Neural progenitor cell (in vitro differentiated cells): ENCODE results near the gene LRRC27. TPM values are rescaled to one million over a fixed set of nuclear protein-coding genes. Genes with fewer than 3 reads are reported as not detected.
A peak's percentile ranks its signal among the peaks of the same experiment; 100 is the strongest.

Experiments used
- DNase-seq: peaks from one replicate; pipeline ENCODE4 v3.0.0-alpha.2; 2016; ENCODE audit warnings: low spot score
- H2AFZ ChIP-seq: fragments of 200-600 bp; sonication (generic); replicated peaks from 2 replicates; pipeline ENCODE4 v1.6.1; 2016; ENCODE audit warnings: antibody characterized with exemption
- H3F3A ChIP-seq: fragments of 200-600 bp; sonication (generic); 2 replicates; pipeline ENCODE4 v1.6.1; 2016; ENCODE audit warnings: antibody characterized with exemption, low read depth
- H3K27ac ChIP-seq: fragments of 200-600 bp; sonication (generic); 2 replicates; pipeline ENCODE4 v1.5.1; 2016; ENCODE audit warnings: mild to moderate bottlenecking
- H3K27me3 ChIP-seq: fragments of 200-600 bp; sonication (generic); 2 replicates; pipeline ENCODE4 v1.6.1; 2016; ENCODE audit warnings: mild to moderate bottlenecking, moderate library complexity
- H3K36me3 ChIP-seq: fragments of 200-600 bp; sonication (generic); 2 replicates; pipeline ENCODE4 v1.5.1; 2016
- H3K4me1 ChIP-seq: fragments of 200-600 bp; sonication (generic); 2 replicates; pipeline ENCODE4 v1.6.1; 2016; ENCODE audit warnings: mixed run types
- H3K4me2 ChIP-seq: fragments of 200-600 bp; sonication (generic); 2 replicates; pipeline ENCODE4 v1.6.1; 2016
- H3K4me3 ChIP-seq: fragments of 200-600 bp; sonication (generic); 2 replicates; pipeline ENCODE4 v1.5.1; 2016
- H3K79me2 ChIP-seq: fragments of 200-600 bp; sonication (generic); 2 replicates; pipeline ENCODE4 v1.6.1; 2016; ENCODE audit warnings: low read depth
- H3K9ac ChIP-seq: fragments of 200-600 bp; sonication (generic); 2 replicates; pipeline ENCODE4 v1.6.1; 2016
- H3K9me3 ChIP-seq: fragments of 200-600 bp; sonication (generic); 2 replicates; pipeline ENCODE4 v1.5.1; 2016; ENCODE audit warnings: low read depth
- H4K20me1 ChIP-seq: fragments of 200-600 bp; sonication (generic); 2 replicates; pipeline ENCODE4 v1.6.1; 2016; ENCODE audit warnings: low read depth
- H3K27ac Mint-ChIP-seq: 3 replicates; pipeline ENCODE4 v1.8.0; 2021; ENCODE audit warnings: mixed read lengths
- H3K27me3 Mint-ChIP-seq: 2 replicates; pipeline ENCODE4 v1.8.0; 2022; ENCODE audit warnings: low read depth, mild to moderate bottlenecking, inconsistent platforms, moderate library complexity, mixed read lengths; ENCODE audit not compliant: insufficient read depth
- H3K36me3 Mint-ChIP-seq: 3 replicates; pipeline ENCODE4 v1.8.0; 2021; ENCODE audit warnings: mixed read lengths
- H3K4me1 Mint-ChIP-seq: 3 replicates; pipeline ENCODE4 v1.8.0; 2021; ENCODE audit warnings: mixed read lengths
- H3K4me3 Mint-ChIP-seq: 3 replicates; pipeline ENCODE4 v1.8.0; 2021; ENCODE audit warnings: mild to moderate bottlenecking, moderate library complexity, mixed read lengths
- H3K9me3 Mint-ChIP-seq: 3 replicates; pipeline ENCODE4 v1.8.0; 2020; ENCODE audit warnings: mixed read lengths
- EZH2 ChIP-seq: fragments of 200-600 bp; sonication (generic); IDR thresholded peaks from 2 replicates; pipeline ENCODE4 v1.6.1; 2017; ENCODE audit warnings: antibody characterized with exemption, mild to moderate bottlenecking, moderate library complexity
- EZH2phosphoT487 ChIP-seq: fragments of 200-600 bp; sonication (generic); IDR thresholded peaks from 2 replicates; pipeline ENCODE4 v1.6.1; 2017; ENCODE audit warnings: antibody characterized with exemption
- total RNA-seq: library from RNA; depleted of rRNA; stranded (reverse); fragments of >200 nt; gene quantifications from 2 replicates; pipeline ENCODE4 v1.2.3, GENCODE V29; 2015; ENCODE audit warnings: low replicate concordance
- TF ChIP-seq, protein P1 (sequence below): fragments of 200-600 bp; sonication (generic); IDR thresholded peaks from 2 replicates; pipeline ENCODE4 v1.5.1; 2017; ENCODE audit warnings: antibody characterized with exemption, mild to moderate bottlenecking

Gene LRRC27
- total RNA-seq, 1 donor from 2014 or later, result 16.9 TPM

- Histone ChIP-seq H3K4me2 (no peak overlapping the region), H3K9ac (no peak overlapping the region), H3K79me2 (no peaks in the 10 kb centered on the region), H4K20me1 (no peaks in the 10 kb centered on the region), H2AFZ (no peak overlapping the region), H3K9me3 (no peaks in the 10 kb centered on the region), H3K27ac (no peak overlapping the region), H3K36me3 (no peaks in the 10 kb centered on the region), H3K4me3 (no peak overlapping the region), H3K4me1 (no peaks in the 10 kb centered on the region), H3F3A (no peaks in the 10 kb centered on the region), H3K27me3 (no peaks in the 10 kb centered on the region)
- Mint-ChIP-seq H3K27ac (no peak overlapping the region), H3K4me3 (no peak overlapping the region), H3K4me1 (peaks cover 5% of the 10 kb centered on the region), H3K27me3 (no peaks in the 10 kb centered on the region), H3K36me3 (peaks cover 3% of the 10 kb centered on the region), H3K9me3 (peaks cover 3% of the 10 kb centered on the region)
- TF ChIP-seq, protein P1, sequence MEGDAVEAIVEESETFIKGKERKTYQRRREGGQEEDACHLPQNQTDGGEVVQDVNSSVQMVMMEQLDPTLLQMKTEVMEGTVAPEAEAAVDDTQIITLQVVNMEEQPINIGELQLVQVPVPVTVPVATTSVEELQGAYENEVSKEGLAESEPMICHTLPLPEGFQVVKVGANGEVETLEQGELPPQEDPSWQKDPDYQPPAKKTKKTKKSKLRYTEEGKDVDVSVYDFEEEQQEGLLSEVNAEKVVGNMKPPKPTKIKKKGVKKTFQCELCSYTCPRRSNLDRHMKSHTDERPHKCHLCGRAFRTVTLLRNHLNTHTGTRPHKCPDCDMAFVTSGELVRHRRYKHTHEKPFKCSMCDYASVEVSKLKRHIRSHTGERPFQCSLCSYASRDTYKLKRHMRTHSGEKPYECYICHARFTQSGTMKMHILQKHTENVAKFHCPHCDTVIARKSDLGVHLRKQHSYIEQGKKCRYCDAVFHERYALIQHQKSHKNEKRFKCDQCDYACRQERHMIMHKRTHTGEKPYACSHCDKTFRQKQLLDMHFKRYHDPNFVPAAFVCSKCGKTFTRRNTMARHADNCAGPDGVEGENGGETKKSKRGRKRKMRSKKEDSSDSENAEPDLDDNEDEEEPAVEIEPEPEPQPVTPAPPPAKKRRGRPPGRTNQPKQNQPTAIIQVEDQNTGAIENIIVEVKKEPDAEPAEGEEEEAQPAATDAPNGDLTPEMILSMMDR, result no peak
- no peak for TF ChIP-seq EZH2
- TF ChIP-seq EZH2phosphoT487, result no peak
- no peak for DNase-seq
These were observed 25.5 kb downstream of the LRRC27 start for GRCh38 chr10:132357286-132358058.

- Mint-ChIP-seq H3K36me3 (peaks cover 3% of the 10 kb centered on the region), H3K27me3 (no peaks in the 10 kb centered on the region), H3K4me3 (no peak overlapping the region), H3K4me1 (no peaks in the 10 kb centered on the region), H3K27ac (no peak overlapping the region), H3K9me3 (peaks cover 3% of the 10 kb centered on the region)
- no peaks in the 10 kb centered on the region for H3K27me3 ChIP-seq
- H3K36me3 ChIP-seq, result no peaks in the 10 kb centered on the region
- H3K4me1 ChIP-seq, result no peaks in the 10 kb centered on the region
- no peak overlapping the region for H3K4me3 ChIP-seq
- TF ChIP-seq EZH2 (no peak), EZH2phosphoT487 (no peak)
- TF ChIP-seq, protein P1, result peak; percentile 7
- H3F3A ChIP-seq, result no peaks in the 10 kb centered on the region
- H2AFZ ChIP-seq, result no peak overlapping the region
- no peaks in the 10 kb centered on the region for H3K79me2 ChIP-seq
- H3K27ac ChIP-seq, result no peak overlapping the region
- DNase-seq, result no peak
- H3K4me2 ChIP-seq, result no peak overlapping the region
- H3K9ac ChIP-seq, result no peak overlapping the region
- no peaks in the 10 kb centered on the region for H3K9me3 ChIP-seq
- H4K20me1 ChIP-seq, result no peaks in the 10 kb centered on the region
These were observed 27.5 kb downstream of the LRRC27 start for GRCh38 chr10:132359305-132360040.

DNA sequence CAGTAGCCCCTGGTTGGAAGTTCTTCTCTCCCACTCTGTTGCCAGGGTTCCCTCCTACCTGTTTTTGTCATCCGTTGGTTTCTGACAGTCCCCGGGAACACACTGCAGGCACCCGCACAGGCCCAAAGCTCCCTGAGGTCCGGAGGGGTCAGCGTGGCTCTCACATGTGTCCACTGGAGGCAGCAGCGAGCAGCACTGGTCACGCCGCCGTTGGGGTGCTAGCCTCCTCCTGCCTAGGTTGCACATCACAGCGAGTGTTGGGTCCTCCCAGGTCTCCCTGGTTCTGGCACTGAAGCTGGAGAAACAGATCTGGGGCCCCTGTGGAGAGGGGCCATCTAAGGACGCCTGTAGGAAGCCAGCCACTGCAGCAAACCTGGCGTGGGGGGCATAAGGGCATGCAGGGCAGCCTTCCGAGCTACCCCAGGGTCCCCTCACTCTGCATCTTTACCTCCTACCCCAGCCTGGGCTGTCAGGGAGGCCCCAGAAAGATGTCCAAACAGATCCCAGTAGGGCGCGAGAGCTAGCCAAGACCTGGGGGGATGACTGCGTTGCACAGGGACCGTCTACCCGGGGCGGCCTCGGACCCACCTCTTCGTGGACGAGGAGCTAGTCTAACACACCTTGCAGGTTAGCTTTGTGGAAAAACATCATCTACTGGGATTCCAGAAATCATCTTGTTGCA is 28.9 kb downstream of the LRRC27 start:
- Mint-ChIP-seq H3K4me1 (peaks cover 6% of the 10 kb centered on the region), H3K27ac (no peak overlapping the region), H3K9me3 (peaks cover 3% of the 10 kb centered on the region), H3K36me3 (peaks cover 7% of the 10 kb centered on the region), H3K27me3 (no peaks in the 10 kb centered on the region), H3K4me3 (no peak overlapping the region)
- no peaks in the 10 kb centered on the region for H3K79me2 ChIP-seq
- no peaks in the 10 kb centered on the region for H3F3A ChIP-seq
- H3K27me3 ChIP-seq, result no peaks in the 10 kb centered on the region
- H4K20me1 ChIP-seq, result no peaks in the 10 kb centered on the region
- H2AFZ ChIP-seq, result no peak overlapping the region
- H3K4me1 ChIP-seq, result no peaks in the 10 kb centered on the region
- no peaks in the 10 kb centered on the region for H3K36me3 ChIP-seq
- H3K27ac ChIP-seq, result no peak overlapping the region
- no peaks in the 10 kb centered on the region for H3K9me3 ChIP-seq
- no peak overlapping the region for H3K4me3 ChIP-seq
- TF ChIP-seq, protein P1, result peak; percentile 77
- TF ChIP-seq EZH2phosphoT487, result no peak
- no peak overlapping the region for H3K4me2 ChIP-seq
- H3K9ac ChIP-seq, result no peak overlapping the region
- peak; percentile 63 for DNase-seq
